ENCODE data around the gene IRF1.

The IRF1 gene

DNA sequence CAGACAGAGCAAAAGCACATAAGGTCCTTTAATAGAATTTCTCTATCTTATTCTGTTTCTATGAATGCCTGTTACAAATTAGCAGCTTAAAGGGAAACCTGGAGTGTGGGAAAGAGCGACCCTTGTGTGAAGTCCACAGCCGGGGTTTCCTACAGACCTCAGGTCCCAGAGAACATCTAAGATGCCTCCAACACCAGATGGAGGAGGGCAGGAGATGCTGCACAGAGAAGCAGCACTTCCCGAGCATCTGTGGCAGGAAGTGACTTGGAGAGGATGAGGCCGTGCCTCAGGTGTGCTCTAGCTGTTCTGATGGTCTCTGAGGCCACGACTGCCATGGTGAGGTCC lies 26.8 kb downstream of the IRF1 start:
- in situ Hi-C loops (cut with HindIII; ENCODE audit: low sequenced_read_pairs): no loop called here

DNA sequence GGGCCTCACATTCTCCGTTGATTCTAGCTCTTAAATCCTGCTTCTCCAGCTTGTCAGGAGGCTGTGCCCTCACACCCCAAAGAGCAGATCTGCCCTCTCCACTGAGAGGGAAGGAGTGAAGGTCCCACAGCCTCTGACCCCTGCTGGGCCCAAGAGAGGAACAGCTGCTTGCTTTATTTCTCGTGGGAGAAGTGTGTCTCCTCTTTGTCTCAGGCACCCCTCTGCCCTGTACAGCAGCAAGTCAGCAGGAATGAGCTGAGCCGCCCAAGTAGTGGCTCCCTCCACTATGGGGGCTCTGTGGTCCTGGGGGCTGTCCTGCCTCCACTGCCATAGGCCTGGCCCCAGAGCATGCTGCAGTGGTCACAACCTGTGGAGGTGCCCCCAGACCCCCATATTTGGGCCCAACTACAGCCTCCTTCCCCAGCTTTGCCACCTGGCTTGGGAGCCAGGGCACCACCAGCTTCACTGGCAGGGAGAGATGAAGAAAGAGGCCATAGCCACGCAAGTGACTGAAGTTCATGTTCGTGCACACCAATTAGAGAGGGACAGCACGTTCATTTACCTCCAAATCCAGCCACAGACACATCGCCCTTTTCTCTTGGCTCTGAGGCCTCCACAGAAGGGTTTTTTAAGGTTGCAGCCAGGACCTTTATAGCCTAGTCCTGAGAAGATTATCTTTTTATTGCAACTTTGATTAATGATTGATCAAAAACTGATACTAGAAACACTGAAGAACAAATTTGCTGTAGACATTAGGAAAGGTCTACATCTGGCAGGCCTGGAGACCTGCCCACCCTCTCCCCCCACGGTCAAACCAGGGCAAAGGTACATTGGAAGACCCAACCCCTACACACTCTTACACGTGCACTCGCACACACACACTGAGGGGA lies 27.5 kb downstream of the IRF1 start:
- in situ Hi-C loops (cut with HindIII; ENCODE audit: low sequenced_read_pairs): no loop called here

DNA sequence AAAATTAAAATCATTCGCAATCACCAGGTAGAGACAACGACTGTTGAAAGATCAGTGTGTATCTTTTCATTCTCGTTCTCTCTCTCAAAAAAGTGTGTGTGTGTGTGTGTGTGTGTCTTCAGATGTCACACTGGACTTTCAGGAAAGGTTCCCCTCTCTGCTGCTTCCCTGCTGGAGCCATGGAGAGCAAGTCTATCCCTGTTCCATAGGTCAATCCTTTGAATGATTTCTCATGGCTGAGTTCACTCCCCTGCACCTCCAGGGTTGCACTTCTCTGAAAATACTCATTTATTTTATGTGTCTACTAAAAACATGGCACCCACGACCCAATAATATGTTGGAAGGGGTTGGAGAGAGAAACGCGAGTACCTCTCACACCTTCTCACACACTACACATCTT lies 28.2 kb downstream of the IRF1 start:
- in situ Hi-C loops (cut with HindIII; ENCODE audit: low sequenced_read_pairs): no loop called here

DNA sequence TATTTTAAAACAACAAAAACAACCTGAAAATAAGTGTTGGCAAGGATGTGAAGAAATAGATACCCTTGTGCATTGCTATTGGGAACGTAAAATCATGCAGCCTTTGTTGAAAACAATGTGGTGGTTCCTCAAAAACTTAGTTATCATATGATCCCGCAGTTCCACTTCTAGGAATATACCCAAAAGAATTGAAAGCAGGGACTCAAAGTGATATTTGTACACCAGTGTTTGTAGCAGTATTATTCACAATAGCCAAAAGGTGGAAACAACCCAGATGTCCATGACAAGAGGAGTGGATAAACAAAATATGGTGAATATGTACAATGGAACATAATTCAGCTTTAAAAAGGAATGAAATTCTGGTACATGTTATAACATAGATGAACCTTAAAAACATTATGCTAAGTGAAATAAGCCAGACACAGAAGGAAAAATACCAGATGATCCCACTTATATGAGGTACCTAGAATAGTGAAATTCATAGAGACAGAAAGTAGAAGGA lies 29.0 kb downstream of the IRF1 start:
- in situ Hi-C loops (cut with HindIII; ENCODE audit: low sequenced_read_pairs): no loop called here

DNA sequence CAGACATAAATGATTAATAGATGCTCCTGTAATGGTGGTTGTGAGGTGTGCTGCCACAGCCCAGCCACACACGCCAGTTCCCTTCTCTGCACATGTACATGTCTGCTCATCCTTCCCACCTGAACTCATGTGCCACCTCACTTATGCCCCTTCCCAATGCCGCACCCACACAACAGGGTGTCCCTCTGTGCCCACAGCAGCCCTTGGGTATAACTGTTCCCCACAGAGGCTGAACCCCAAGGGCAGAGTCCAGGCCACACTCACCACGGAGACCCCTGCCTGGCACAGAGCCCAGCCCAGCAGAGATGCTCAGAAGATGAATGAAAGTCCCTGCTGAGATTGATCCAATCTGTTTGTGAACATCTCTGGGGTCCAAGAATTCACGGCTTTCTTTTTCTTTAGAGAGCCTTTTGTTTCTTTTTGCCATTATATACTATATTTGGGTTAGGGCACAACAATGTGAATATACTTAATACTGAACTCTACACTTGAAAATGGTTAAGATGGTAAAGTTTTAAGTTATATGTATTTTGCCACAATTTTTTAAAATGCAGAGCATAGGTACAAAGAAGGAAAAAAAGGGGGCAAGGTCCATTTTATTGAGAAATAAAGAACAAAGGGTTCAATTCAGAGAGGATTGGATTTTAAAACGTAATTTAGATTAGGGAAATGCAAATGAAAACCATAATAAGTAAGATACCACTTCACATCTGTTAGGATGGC lies 29.6 kb downstream of the IRF1 start:
- in situ Hi-C loops (cut with HindIII; ENCODE audit: low sequenced_read_pairs): no loop called here

DNA sequence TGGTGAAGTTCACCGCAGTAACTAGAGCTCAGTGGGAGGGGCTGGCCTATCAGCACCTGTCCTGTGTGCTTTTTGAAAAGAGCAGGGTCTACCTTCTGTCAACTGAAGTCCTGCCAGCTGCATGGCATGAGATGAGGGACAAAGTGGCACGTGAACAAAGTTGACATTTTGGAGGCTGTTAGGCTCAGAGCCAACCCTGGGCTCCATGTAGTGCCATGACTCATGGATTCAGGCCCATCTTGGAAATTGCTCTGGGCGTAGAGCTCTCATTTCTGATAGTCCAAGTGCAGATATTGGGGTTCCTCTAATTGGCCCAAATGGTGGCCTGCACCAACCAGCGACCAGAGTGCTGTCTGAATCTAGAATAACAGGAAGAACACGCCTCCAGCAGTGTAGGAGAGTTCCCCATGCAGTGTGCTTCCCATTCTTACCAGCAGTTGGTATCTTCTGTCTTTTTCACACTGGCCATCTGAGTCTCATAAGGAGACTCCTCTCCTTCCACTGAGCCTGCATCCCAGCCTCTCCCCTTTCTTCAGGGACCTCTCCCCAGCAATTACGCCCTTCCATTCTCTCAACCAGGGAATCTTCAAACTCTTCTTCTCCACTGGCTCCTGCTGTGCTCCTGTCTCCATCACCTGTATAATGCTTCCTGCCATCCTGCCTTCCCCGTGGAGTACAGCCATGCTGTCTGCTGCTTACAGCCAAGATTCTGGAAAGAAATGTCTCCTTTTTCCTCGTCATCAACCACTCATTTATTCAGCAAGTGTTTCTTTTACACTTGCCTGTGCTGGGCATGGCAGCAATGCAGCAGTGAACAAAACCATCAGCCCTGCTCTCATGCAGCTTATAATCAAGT lies 30.4 kb downstream of the IRF1 start:
- in situ Hi-C loops (cut with HindIII; ENCODE audit: low sequenced_read_pairs): loop anchor here (5.0 kb wide), 1 partner anchor 73 kb away; no protein-coding TSS in a partner anchor

DNA sequence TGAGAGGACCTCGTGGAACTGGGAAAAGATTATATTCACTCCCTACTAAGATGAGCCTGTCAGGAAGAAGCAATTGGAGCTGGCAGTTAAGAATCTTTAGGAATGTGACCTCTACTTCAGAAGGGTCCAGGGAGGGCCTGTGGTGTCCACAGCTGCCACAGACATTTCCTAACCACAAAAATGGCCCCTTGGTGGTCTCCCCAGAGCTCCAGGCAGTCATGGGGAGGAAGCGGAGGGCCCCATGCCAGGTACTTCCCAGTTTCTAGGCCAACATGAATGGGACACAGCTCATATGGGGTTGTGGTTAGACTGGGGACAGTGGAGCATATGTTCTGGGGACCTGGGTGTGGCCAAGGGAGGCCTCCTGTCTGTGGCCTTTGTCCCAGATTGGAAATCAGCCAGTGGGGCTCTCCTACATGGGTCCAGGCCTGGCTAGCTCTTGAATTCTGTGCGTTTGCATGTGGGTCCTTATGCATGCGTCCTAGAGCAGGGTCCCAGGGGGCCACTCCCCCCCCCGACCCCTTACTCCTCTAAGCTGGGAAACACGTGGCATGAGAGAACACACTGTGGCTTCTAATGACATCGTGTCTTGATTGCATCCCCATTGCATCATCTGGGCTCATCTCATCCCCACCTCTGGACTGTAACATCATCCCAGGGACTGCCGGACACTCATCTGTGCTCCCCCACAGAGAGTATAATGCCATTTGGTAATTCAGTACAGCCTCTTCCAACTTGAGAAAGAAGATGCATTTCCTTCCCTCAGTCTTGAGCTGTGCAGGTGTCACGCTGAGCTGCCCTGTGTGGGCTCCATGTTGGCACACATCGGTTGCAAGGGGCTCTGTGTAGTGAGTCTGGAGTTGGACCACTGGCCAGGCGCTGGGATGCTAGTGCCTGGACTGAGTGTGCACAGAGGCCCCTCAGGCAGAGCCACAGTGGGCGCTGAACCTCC lies 31.3 kb downstream of the IRF1 start:
- in situ Hi-C loops (cut with HindIII; ENCODE audit: low sequenced_read_pairs): loop anchor here (5.0 kb wide), 1 partner anchor 72 kb away; no protein-coding TSS in a partner anchor

DNA sequence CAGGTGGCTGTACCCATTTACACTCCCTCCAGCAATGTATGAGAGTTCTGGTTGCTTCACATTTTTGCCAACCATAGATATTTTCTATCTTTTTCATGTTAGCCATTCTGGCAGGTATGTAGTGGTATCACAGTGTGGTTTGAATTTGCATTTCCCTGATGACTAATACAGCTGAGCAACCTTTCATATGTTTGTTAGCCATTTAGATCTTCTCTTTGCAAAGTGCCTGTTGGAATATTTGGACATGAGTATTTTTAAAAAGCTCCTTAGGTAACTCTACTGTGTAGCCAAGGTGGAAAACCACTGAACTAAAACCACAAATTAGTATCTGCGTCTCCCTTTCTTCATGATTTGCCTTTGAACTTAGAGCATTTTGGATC lies 31.9 kb downstream of the IRF1 start:
- in situ Hi-C loops (cut with HindIII; ENCODE audit: low sequenced_read_pairs): loop anchor here (5.0 kb wide), 1 partner anchor 71 kb away; no protein-coding TSS in a partner anchor

DNA sequence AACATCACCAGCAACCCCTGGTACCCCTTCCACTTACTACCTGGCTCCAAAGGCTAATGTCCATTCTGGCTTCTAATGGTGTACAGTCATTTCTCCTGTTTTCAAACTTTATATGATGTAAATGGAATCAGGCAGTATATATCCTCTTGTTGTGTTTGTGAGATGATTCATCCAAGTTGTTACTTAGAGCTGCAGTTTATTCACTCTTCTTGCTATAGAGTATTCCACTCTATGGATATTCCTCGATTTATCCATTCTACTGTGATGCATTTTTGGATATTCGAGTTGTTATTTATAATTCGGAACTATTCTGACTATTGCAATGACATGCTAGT lies 32.4 kb downstream of the IRF1 start:
- in situ Hi-C loops (cut with HindIII; ENCODE audit: low sequenced_read_pairs): loop anchor here (5.0 kb wide), 1 partner anchor 71 kb away; no protein-coding TSS in a partner anchor

DNA sequence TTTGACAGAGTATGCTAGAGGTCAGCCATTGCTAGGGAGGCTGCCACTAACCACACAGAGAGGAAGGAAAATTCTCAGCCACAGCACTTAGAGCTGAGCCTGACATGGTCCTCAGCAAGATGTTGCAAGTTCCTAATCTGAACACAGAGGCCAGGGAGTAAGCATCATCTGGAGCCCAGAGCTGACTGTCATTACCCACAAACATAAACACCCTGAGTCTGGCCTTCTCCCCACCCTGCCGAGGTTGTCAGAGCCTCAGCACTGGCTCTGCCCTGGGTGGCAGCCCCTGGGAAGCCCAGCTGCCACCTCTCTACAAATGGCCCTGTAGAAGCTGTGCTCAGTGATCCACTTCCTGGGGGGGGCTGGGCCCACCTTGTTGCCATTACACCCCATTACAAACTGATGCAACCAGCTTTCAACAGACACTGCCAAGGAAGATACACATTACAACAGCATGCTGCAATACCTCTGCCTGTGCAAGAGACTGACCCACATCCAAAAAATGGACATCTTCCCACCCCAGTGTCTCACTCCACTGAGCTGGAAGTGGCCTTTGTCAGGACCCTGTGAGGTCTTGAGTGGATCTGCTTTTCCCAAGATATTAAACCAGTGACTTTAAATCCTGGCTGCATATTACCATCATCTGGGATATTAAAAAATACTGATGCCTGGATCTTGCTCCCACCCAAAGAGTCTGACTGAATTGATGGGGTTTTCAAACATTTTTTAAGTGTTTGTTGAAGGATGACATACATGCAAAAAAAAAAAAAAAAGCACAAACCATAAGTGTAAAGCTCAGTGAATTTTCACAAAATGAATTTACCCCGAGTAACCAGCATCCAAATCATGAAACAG lies 33.0 kb downstream of the IRF1 start:
- in situ Hi-C loops (cut with HindIII; ENCODE audit: low sequenced_read_pairs): loop anchor here (5.0 kb wide), 1 partner anchor 70 kb away; no protein-coding TSS in a partner anchor

DNA sequence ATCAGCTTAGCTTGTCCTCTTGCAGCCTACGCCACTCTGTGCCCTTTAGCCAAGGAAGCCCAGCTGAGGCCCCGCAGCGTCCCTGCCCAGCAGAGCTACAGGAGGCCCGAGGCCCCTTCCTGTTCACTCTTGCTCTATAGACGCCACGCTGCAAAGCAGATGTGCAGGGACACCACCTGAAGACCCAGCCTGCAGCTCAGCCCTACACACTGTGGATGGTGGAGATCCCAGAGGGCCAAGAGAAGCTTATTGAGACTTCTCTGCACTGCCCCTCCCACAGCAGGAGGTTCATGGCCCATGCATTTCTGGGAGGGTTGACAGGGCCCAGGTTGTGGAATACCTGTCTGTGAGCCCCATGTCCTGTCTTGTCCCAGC lies 33.6 kb downstream of the IRF1 start:
- in situ Hi-C loops (cut with HindIII; ENCODE audit: low sequenced_read_pairs): loop anchor here (5.0 kb wide), 1 partner anchor 70 kb away; no protein-coding TSS in a partner anchor

DNA sequence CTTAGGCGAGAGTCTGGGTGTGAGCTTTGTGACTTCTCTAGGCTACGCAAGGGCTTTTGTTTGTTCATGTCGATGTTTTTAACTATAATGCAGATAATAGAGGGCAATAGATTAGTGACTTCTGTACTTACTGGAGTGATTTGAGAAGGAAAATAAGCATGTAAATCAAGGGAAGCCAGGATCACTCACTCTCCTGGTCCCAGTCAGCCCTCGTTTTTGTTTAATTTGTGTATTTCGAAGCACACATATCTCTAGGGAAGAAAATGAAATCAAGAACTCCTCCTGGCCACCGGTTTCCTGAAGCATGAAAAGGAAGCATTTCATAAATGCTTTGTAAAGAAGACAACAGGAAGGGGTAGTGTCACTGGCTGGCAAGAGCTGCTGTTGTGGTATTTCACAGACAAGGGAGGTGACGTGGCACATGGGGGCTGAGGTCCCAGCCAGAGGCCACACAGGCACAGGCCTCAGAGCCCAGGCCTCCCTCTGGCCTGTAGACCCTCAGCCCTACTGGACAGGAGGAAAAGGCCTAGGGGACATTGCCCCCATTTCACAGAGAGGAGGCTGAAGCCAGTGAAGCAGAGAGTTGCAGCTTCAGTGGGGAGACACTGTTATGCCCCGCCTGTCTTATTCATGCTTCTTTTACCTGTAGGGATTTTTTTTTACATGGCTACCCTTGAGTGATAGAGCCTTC lies 34.1 kb downstream of the IRF1 start:
- in situ Hi-C loops (cut with HindIII; ENCODE audit: low sequenced_read_pairs): loop anchor here (5.0 kb wide), 1 partner anchor 69 kb away; no protein-coding TSS in a partner anchor

DNA sequence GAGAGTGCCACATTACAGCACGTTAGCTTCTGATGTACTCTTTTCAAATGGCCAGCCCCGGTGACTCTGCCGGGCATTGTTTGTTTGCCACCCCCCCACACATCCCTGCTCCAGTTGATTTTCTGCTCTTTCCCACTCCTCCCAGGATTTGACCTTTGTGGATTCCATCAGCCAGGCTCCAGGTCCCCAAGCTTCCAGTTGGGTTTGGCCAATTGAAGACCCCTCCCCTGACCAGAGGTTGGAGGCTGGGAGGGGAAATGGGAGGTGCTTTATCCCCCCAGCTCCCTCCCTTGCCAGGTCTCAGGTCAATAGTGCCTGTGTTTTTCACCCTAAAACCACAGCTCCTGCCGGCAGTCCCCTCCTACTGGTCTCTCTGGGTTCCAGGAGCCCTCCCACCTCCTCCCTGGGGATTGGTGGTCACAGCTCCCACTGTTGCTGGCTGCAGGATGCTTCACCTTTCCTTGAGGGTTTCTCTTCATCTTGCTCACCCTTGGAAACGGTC lies 34.9 kb downstream of the IRF1 start:
- in situ Hi-C loops (cut with HindIII; ENCODE audit: low sequenced_read_pairs): loop anchor here (5.0 kb wide), 1 partner anchor 68 kb away; no protein-coding TSS in a partner anchor

DNA sequence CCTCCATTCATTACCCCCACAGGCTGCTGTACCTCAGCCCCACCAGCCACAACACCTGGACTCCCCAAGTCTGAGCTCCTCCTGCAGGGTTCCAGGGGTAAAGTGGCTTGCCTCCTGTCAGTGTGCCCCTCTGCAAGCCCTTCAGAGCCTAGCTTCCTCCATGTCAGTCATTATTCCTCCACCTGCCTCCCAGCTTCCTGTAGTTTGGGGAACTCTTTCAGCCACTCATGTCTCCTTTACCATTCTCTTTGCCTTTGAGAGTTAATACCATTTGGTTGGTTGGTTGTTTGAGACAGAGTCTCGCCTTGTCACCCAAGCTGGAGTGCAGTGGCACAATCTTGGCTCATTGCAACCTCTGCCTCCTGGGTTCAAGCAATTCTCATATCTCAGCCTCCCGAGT lies 36.2 kb downstream of the IRF1 start:
- in situ Hi-C loops (cut with HindIII; ENCODE audit: low sequenced_read_pairs): no loop called here

DNA sequence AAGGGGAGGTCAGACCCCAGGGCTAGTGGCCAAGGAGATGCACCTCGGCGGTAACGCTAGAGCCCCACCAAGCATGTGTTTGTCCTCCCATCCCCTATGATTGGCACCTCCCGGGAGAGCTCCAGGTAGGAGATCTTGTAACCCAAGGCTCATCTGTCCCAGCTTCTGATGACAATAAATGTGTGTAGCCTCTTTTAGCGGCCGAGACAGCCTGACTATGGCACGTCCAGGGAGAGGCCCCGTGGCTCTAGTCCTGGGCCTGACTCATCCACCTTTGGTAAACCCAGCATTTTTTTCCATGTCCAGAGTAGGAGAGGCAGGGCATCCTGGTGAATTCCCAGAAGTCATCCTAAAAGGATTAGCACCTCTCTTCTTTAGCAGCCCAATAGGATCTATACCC lies 39.2 kb downstream of the IRF1 start:
- in situ Hi-C loops (cut with HindIII; ENCODE audit: low sequenced_read_pairs): no loop called here

DNA sequence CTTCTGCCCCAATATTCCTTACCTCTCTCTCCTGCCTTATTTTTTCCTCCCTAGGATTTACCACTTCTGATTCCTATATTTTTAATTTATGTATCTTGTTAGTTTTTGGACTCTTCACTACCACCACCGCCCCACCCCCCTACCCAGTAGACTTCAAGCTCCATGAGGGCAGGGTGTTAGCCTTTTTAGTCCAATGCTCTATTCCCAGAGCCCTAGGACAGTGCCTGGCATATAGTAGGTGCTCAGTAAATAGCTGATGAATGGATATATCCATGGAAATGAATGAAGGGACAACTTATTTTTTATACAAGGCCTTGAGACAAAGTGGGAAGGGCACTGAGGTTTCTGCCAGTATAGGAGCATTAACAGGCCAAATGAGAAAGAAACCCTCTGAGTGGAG lies 41.5 kb downstream of the IRF1 start:
- in situ Hi-C loops (cut with HindIII; ENCODE audit: low sequenced_read_pairs): loop anchor here (5.0 kb wide), 1 partner anchor 38 kb away; no protein-coding TSS in a partner anchor

DNA sequence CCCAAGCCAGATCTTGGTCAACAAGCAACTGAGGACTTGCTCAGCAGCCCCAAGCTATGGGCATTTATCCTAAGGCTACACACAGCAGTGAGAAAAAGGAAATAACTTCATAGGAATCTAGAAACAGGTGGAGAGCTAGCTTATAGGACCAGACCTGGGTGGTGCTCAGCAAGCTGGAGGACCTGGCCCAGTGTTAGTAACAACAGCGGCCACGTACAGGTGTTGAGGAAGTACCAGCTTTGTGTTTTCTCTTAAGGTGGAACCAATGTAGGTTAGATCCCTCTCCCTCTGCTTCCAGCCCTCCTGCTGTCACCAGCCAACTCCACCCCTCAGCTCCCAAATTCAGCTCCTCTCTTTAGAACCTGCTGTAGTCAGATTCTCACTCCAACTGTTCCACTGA lies 43.4 kb downstream of the IRF1 start:
- in situ Hi-C loops (cut with HindIII; ENCODE audit: low sequenced_read_pairs): loop anchor here (5.0 kb wide), 1 partner anchor 40 kb away; no protein-coding TSS in a partner anchor

DNA sequence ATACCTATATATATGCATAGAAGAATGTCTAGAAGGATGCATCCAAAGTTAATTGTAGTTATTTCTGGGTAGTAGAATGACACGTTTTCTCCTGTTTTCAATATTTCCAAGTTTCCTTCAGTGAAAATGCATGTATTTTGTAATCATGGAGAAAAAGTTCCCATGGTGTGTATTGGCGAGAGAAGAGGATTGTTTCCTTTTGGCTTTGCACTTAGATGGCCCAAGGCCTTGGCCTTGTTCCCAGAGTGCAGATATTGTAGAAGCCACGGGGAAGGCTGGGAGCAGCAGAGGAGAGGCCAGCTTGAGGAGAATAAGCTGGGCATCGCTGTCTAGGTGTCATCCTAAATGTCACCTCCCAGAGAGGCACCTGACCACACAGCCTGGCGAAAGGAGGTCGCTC lies 44.0 kb downstream of the IRF1 start:
- in situ Hi-C loops (cut with HindIII; ENCODE audit: low sequenced_read_pairs): loop anchor here (5.0 kb wide), 1 partner anchor 41 kb away; no protein-coding TSS in a partner anchor

Measured in endothelial cell of hepatic sinusoid (primary cell).